Uterus (tissue), 2 donors: ENCODE results near the gene TMEM45A.

Experiments used
- CTCF ChIP-seq, 4 experiments: fragments of 200-600 bp in 2 of 4; fragments of 450-650 bp in 2 of 4; sonication (generic) in 2 of 4; IDR thresholded peaks; one replicate each; pipeline ENCODE4 v1.5.1; 2016 to 2019; ENCODE audit warnings: antibody characterized with exemption in 4 of 4, mild to moderate bottlenecking in 2 of 4, moderate library complexity in 1 of 4
- POLR2A ChIP-seq, 2 donors: fragments of 450-650 bp; IDR thresholded peaks; one replicate each; pipeline ENCODE4 v1.6.1; 2016; ENCODE audit warnings: antibody characterized with exemption in 2 of 2, mild to moderate bottlenecking in 1 of 2, moderate library complexity in 1 of 2

- TF ChIP-seq CTCF (IDR thresholded peaks at IDR 0.05) (no peak), POLR2A (IDR thresholded peaks at IDR 0.05) (no peak)
Observed at GRCh38 chr3:100581650-100582049, 89.2 kb downstream of the TMEM45A start.
